Glutamatergic neuron (in vitro differentiated cells): ENCODE measurements around the gene SYT3. TPM values are rescaled to one million over a fixed set of nuclear protein-coding genes. Genes with fewer than 3 reads are reported as not detected.

Experiments
- DNase-seq: peaks from one replicate; pipeline ENCODE4 v3.0.0; 2022
- H3K27ac Mint-ChIP-seq: one replicate; pipeline ENCODE4 v1.8.0; 2020; ENCODE audit warnings: mild to moderate bottlenecking, mixed read lengths, inconsistent platforms; ENCODE audit not compliant: unreplicated experiment
- H3K27me3 Mint-ChIP-seq: one replicate; pipeline ENCODE4 v1.8.0; 2020; ENCODE audit warnings: mild to moderate bottlenecking, moderate library complexity, mixed read lengths, inconsistent platforms; ENCODE audit not compliant: unreplicated experiment
- H3K36me3 Mint-ChIP-seq: one replicate; pipeline ENCODE4 v1.8.0; 2020; ENCODE audit warnings: mild to moderate bottlenecking, mixed read lengths, inconsistent platforms; ENCODE audit not compliant: unreplicated experiment
- H3K4me1 Mint-ChIP-seq: one replicate; pipeline ENCODE4 v1.8.0; 2020; ENCODE audit warnings: mild to moderate bottlenecking, low read depth, mixed read lengths, inconsistent platforms; ENCODE audit not compliant: unreplicated experiment
- H3K4me3 Mint-ChIP-seq: one replicate; pipeline ENCODE4 v1.8.0; 2020; ENCODE audit warnings: mild to moderate bottlenecking, mixed read lengths, inconsistent platforms; ENCODE audit not compliant: unreplicated experiment
- H3K9me3 Mint-ChIP-seq: one replicate; pipeline ENCODE4 v1.8.0; 2020; ENCODE audit warnings: mild to moderate bottlenecking, moderate library complexity, mixed read lengths, inconsistent platforms; ENCODE audit not compliant: unreplicated experiment
- CTCF ChIP-seq: fragments of 200-600 bp; sonication (generic); IDR thresholded peaks from one replicate; pipeline ENCODE4 v1.5.0; 2021; ENCODE audit not compliant: partially characterized antibody, unreplicated experiment
- total RNA-seq: library from RNA; stranded (reverse); fragmentation: NEBNext Ultra II Directional; extraction: Animal tissue kit (Norgen Biotek cat#: 25700); gene quantifications from one replicate; pipeline ENCODE4 v1.2.1, GENCODE V29; 2021; ENCODE audit not compliant: unreplicated experiment

SYT3 gene
- total RNA-seq, 1 donor from 2014 or later, result 15.6 TPM

- H3K4me3 Mint-ChIP-seq, result no peak overlapping the region
- H3K9me3 Mint-ChIP-seq, result peaks cover 16% of the 10 kb centered on the region
- no peak for DNase-seq
- TF ChIP-seq CTCF, result no peak
- H3K27me3 Mint-ChIP-seq, result peaks cover 11% of the 10 kb centered on the region
- no peak overlapping the region for H3K27ac Mint-ChIP-seq
- H3K36me3 Mint-ChIP-seq, result peaks cover 20% of the 10 kb centered on the region
- no peaks in the 10 kb centered on the region for H3K4me1 Mint-ChIP-seq
Observed at GRCh38 chr19:50632151-50632835, 7.4 kb downstream of the SYT3 start.

GRCh38 chr19:50629801-50630200 lies 9.9 kb downstream of the SYT3 start:
- peaks cover 5% of the 10 kb centered on the region for H3K36me3 Mint-ChIP-seq
- H3K27ac Mint-ChIP-seq, result no peak overlapping the region
- H3K4me3 Mint-ChIP-seq, result no peak overlapping the region
- H3K27me3 Mint-ChIP-seq, result peaks cover 12% of the 10 kb centered on the region
- TF ChIP-seq CTCF, result no peak
- no peak for DNase-seq
- no peaks in the 10 kb centered on the region for H3K4me1 Mint-ChIP-seq
- peaks cover 15% of the 10 kb centered on the region for H3K9me3 Mint-ChIP-seq

- DNase-seq, result no peak
- H3K4me1 Mint-ChIP-seq, result no peaks in the 10 kb centered on the region
- peaks cover 12% of the 10 kb centered on the region for H3K9me3 Mint-ChIP-seq
- TF ChIP-seq CTCF, result no peak
- H3K4me3 Mint-ChIP-seq, result no peak overlapping the region
- H3K36me3 Mint-ChIP-seq, result peaks cover 4% of the 10 kb centered on the region
- peaks cover 12% of the 10 kb centered on the region for H3K27me3 Mint-ChIP-seq
- no peak overlapping the region for H3K27ac Mint-ChIP-seq
Observed at GRCh38 chr19:50629194-50629593, 10.5 kb downstream of the SYT3 start.

- H3K27ac Mint-ChIP-seq, result no peak overlapping the region
- no peak for DNase-seq
- peaks cover 12% of the 10 kb centered on the region for H3K27me3 Mint-ChIP-seq
- peaks cover 10% of the 10 kb centered on the region for H3K9me3 Mint-ChIP-seq
- no peaks in the 10 kb centered on the region for H3K36me3 Mint-ChIP-seq
- H3K4me3 Mint-ChIP-seq, result no peak overlapping the region
- TF ChIP-seq CTCF, result no peak
- no peaks in the 10 kb centered on the region for H3K4me1 Mint-ChIP-seq
Observed at GRCh38 chr19:50628551-50628950, 11.1 kb downstream of the SYT3 start.

- H3K27me3 Mint-ChIP-seq, result peaks cover 12% of the 10 kb centered on the region
- no peak overlapping the region for H3K4me3 Mint-ChIP-seq
- H3K27ac Mint-ChIP-seq, result no peak overlapping the region
- no peak for DNase-seq
- peaks cover 7% of the 10 kb centered on the region for H3K9me3 Mint-ChIP-seq
- no peaks in the 10 kb centered on the region for H3K4me1 Mint-ChIP-seq
- no peaks in the 10 kb centered on the region for H3K36me3 Mint-ChIP-seq
- no peak for TF ChIP-seq CTCF
Observed at GRCh38 chr19:50628146-50628545, 11.5 kb downstream of the SYT3 start.
